ENCODE results near the gene ZNF700.
"Not testable (repeated sequence)": the region's sequence is repeated elsewhere in the genome, so short reads cannot be mapped to it uniquely, and the experiment has no call there.

The ZNF700 gene

GRCh38 chr19:11991921-11992320 is 67.0 kb downstream of the ZNF700 start:
- DNase-seq: not testable (repeated sequence)

DNA sequence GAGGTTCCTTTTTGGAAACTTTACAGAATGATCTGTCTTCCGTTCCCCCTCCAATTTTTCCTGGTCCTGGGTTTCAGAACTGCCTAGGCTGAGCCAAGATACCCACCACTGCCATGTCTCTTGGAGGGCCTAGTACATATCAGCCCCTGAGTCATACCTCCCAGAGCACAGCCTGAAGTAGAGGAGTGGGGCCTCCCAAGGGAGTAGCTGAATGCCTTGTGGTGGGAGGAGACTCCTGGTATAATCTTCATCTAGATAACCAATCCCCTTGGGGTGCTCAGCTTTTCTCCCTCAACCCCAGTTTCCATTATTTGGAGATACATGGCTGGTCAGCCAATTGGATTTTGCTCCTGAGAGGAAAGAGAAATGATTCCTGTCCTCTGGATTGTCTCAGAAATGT is 70.3 kb downstream of the ZNF700 start:
- no peak for DNase-seq
